HG03025 (cell line): ENCODE measurements around the gene C9orf85.

Experiments
- ATAC-seq: cut with Tn5 transposase; IDR thresholded peaks from one replicate; pipeline ENCODE4 v1.9.1; 2021; ENCODE audit warnings: mild to moderate bottlenecking, moderate library complexity; ENCODE audit not compliant: unreplicated experiment, low FRiP score

C9orf85 gene

DNA sequence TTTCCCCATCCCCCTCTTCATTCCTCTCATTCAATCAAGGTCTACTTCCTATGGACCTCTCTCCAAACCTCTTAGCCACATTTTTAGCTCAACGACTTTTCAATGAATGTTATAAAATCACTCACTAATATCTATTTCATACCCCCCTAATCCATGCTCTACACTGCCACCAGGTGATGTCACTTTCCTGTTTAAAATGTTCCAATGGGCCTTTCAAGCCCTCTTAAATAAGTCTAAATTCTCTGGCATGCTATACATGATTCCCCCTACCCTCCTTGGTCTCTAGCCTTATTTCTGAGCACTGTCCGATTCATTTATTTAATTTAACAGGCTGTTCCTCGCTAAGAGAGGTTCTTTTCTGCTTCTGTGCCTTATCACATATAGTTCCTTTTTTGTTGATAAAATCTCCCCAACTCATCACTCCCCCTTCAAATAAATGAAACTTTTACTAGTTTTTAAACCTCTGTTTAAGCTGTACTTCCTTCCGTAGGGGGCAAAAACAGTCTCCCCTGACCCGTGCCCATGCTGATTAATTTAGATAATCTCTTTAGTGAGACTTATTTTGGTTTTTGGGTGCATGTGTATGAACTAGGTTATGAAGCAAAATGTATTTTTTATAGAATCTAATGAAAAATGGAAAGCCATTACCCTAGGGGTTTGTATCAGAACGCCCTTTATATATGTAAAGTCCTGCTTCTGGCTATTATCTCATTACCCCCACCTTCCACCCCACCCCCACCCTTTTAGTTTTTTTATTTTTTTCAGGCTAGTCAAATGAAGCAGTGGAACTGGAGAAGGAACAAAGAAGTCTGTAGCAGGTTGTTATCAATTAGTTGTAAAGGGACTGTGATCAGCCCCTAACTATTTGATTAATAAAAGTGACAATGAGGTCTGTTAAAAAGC is 9.5 kb upstream of the C9orf85 start:
- no peak for ATAC-seq

DNA sequence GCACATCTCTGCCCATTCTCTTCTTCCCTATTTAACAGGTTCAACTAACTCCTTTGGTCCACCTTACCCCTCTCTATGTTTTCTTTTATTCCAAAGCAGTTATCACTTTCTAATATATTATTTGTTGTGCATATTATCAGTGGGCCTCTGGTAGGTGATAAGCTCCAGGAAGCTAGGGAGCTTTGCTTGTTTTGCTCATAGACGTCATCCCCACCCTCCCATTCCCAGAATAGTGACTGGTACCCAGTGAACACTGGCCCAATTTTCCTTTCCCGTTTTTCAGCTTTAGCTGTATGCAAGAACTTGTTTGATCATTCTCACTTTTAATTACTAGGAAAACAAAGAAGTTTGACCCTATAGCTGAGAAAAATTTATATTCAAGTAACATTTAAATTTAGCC is 7.4 kb upstream of the C9orf85 start:
- no peak for ATAC-seq

DNA sequence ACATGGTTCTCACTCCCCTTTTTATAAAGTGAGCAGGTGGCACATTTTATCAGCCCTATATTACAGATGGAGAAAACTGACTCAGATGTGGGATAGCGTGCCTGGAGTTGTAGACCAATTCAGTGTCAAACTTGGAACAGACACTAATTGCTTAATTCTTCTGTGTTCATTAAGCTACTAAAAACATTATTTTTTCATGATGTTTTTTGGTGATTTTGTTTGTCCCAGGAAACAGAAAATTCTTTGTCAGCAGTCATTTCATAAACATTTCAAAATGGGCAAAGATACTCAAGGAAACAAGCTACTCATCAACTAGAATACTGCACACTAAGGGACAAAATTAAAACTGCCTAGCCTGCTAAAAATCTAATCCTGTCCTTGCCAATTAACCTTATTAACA is 2.6 kb upstream of the C9orf85 start:
- ATAC-seq = no peak

DNA sequence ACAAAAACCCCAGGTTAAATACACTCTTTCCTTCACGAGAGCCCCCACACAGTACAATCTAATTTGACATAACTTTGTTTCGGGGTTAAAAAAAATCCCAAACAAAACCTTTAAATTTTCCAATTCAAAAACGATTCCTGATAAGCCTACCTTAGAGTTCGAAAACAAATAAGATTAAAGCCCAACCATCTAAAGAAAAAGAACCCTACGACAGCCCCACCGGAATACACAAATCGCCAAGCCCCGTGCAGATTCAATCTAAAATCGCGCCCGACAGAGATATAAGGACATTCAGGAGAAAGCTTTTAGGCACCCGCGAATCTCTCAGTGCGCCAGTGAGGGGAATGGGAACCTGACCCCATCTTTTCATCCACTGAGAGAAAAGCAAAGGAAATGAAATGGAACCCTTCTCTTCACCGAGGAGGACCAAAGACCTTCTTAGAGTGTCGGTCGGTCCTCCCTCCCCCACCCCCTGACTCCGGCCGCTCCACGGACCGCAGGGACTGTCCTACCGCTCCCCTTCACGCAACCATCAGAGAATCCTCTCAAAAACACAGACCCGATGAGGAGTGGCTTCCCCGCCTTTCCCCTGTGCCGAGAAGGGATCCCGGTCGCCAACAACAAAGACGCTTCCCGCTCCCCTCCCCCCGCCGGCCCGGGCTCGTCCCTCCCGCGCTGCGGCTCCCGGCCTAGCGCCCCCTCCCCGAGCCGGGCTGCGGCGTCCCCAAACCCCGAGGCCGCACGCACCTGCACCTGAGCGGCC is 1.4 kb upstream of the C9orf85 start:
- ATAC-seq = peak; percentile 20

DNA sequence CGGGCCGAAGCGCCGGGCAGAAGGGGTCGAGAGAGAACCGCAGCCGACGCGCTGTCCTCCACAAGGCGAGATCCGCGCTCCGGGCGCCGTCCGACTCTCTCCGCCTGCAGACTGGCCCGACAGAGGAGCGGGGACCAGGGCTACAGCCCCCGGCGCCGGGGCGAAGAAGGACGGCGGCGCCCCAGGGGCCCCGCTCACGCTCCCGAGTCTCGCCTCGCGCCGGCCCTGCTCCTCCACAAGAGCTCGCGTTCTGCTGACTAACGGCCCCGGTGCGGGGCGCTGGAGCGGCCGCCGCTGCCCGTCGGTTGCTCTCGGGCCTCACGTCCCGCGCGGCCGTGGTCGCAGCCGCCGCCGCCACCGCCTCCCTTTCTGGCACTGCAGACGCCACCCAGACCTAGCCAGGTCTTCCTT is 784 bp upstream of the C9orf85 start:
- ATAC-seq = peak; percentile 22

DNA sequence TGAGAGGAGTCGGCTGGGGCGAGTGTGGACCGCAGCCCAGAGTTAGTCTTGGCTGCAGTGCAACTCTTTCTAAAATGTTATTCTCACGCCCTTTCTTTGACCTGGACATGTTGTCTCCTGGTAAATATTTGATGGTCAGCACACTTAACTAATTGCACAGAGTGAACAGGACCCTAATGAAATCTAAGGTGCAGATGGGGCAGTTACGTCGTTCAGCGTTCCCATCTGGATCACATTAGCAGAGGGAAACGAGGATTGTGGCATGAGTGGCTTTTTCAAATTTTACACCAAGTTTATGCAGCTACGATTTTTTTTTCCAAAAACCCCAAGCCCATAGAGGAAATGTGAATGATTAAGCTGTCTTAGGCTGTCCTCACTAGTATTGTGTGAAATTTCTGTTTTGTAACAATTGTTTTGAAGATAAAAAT is 483 bp downstream of the C9orf85 start:
- ATAC-seq = no peak

DNA sequence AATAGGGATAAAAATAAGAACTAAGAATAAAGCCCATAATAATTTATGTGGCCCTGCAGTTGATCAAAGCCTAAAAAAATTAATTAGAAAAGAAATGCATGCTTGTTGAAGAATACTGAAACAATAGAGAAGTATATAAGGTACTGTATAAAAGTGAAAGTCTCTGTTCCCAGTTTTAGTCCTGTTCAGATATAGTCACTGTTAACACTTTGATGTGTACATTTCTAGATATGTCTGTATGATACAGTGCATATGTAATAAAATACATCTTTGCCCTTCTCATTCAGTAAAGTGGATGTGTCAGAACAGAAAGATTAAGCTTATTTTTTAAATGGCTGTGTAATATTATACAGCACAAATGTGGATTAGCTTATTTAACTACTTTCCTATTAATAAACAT is 4.1 kb downstream of the C9orf85 start:
- ATAC-seq = no peak

DNA sequence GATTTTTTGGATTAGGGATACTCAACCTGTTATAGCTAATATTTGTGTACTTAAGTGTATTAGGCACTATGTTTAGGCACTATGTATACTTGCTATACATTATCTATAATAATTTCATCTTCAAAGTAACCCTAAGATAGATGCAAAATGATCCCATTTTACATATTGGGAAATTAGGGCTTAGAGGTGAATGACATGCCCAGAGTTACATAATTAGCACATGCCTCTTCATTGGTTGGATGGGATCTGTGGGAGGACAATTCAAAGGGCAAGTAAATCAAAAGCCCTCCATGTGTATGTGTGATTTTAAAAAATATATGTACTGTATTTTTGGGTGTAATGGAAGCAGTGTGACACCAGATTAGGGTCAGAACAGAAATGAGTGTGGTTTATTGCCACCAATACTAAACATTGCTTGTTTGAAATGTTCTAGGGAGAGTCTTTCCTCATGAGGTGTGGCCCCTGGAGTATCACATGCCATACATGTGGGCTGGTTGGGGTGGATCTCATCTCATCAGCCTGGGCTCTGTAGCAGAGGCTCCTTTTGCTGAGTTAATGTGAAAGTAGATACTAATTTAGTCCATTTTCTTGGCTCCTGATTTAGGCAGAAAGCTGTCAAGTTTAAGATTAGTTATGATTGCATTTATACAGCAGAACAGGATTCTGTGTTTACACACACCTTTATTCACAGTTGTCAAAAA is 5.5 kb downstream of the C9orf85 start:
- peak; percentile 63 for ATAC-seq

DNA sequence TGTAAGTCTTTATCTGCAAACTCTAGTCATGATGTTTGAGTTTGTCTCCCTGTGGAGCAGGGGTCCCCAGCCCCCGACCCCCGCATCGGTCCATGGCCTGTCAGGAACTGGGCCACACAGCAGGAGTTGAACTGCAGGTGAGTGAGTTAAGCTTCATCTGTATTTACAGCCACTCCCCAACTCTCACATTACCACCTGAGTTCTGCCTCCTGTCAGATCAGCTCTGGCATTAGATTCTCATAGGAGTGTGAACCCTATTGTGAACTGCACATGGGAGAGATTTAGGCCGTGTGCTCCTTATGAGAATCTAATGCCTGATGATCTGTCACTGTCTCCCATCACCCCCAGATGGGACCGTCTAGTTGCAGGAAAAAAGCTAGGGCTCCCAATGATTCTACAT is 7.0 kb downstream of the C9orf85 start:
- ATAC-seq = no peak

DNA sequence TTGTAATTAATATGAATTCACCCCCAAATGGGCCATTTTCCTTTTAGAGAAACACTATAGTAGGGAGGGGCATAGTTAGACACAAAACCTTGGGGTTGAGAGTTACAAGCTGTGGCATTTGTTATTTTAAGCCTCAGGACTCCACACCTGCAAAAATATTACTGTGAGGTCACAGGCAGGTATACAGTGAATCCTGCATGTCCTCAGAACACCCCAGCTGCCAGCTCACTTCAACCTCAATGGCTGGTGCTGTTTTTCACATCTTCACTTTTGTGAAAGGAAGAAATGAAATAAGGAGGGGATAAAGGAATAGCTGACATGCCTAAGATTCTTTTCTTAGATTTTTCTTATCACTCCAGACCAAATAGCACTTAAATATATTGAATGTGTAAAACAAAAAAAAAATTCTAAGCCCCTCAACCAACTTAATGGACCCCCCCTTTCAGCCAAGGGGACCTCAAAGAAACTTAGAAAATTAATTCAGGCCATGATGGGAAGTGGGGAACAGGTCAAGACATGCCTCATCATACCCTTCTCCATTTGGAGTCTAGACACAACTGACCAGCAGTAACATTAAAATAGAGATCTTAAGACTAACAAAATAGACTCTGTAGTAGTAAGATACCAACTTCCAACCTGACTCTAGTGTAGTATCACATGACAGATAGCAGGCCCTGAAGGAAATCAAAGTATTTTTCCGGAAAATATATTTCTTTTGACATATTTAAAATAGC is 9.2 kb downstream of the C9orf85 start:
- ATAC-seq = no peak

DNA sequence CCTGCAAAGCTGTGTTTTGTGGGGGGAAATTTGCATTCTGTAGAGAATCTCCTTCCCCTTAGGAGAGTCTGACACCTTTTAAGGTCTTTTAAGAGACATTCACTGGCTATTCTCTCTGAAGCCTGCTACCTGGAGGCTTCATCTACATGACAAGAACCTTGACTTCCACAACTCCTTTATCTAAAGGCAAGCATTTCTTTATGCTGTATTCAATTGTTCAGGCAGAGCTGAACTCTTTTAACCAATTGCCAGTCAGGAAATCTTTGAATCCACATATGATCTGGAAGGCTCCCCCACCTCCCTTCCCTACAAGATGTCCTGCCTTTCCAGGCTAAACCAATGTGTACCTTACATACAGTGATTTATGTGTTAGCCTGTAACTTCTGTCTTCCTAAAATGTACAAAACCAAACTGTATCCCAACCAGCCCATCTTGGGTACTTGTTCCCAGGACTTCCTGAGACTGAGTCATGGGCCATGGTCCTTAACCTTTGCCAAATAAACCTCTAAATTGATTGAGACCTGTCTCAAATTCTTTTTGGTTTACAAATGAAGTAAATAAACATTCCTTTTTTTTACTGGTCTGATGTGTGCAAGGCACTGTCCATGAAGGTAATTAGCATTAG is 9.9 kb downstream of the C9orf85 start:
- no peak for ATAC-seq

DNA sequence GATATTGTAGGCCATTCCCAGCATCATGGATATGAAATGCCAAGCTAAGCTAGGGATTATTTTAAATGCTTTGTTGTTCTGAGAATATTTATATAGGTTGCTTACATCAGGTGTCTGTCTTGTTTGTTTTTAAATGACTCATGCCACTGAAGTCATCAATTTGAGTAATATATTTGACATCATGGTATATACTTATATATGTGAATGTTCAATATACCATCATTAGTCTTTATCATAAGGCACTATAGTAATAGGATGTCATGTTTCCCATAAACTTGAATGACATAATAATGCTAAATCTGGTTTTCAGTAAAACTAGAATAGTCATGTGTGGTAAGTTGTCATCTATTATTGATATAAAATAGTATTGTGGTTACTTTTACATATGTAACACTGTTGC is 13.1 kb downstream of the C9orf85 start:
- no peak for ATAC-seq

DNA sequence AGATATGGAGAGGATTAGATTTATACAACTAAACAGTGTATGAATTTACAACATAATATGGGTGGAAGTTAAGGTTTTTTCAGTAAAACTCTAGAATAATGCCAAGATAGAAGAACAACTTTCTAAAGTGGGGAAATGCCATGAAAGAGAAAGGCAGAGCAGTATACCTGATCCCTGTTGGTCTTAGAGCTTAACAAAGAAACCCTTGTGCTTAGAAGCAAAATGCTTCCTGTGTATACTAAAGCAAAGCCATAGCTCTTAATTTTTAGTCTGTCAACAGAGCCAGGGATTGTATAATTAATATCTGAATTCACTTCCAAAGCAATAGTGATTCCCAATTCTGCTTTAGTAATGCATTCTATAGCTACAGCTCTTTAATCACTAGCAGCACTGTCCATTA is 14.4 kb downstream of the C9orf85 start:
- no peak for ATAC-seq

DNA sequence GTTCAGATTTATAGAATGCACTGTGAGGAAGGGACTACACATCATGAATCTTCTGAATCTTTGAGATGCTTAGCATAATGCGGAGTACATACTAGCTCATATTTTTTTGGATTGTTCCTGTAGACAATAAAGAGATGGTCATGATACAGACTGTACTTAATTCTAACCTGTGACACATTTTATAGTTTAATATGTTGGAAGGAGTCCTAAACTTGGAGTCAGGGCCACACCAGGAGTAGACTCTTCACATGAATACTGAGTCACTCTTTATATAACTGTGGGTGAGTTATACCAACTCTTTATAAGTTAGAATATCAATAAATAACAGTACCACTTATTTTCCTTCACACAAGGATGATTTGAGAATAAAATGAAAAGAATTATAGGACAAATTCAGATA is 16.9 kb downstream of the C9orf85 start:
- ATAC-seq = no peak

DNA sequence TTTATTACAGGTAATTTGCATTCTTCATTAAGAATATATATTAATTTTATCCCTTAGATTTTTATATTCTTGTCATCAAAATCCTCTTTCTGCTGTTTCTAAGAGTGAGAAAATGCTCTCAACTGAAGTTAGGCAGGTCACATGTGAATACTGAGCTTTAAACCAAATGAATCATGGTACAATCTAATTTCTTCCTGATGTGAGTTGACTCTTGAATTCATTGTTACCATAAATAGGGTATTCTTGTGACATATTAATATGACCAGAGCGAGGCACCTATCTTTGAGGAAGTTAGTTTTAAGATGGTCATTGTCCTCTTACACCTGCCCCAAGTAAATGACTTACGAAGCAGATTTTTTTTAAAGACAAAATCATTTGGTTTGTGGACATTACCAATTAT is 17.4 kb downstream of the C9orf85 start:
- ATAC-seq = no peak

DNA sequence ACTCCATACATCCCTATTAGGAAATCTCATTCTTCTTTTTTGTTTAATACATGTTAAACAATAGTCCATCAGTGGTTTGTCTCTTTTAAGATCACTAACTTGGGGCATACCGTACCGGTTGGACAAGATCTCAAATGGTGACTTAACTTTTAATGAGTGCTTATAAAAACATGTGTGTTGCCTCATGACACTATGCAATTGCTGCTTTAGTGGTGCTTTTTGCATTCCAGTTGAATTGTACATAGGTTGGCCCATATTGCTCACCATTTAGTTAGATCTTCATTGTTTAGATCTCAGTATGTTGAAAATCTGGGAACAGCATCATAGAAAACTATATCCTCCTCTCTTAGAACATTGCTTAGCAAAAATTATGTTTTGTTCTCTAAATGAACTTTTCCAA is 17.8 kb downstream of the C9orf85 start:
- no peak for ATAC-seq

DNA sequence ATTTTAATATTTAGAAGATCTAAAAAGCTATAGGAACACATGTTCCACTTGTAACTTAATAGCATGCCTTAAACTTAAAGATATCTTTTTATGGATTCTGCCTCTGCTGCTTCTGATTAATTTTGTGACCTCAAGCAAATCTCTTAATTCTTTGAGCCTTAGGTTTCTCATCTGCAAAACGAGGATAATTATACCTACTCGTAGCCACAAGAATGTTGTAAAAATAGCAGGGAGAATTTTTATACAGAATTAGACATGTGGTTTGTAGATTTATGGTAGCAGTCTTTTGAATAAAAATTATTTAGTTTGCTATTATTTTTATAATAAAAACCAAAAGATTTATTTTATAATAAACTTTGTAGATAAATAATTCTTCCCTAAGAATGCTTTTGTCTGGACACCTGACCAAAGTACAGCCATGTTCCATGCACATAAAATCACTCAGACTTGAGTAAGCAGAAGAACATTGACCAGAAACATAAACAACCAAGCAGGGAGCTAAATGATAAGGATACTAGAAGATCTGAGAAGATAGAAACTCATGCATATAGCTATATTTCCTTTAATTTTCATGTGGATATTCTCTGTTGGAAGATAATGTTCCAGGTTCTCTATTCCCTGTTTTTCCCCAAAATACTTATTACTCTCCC is 18.5 kb downstream of the C9orf85 start:
- ATAC-seq = no peak

DNA sequence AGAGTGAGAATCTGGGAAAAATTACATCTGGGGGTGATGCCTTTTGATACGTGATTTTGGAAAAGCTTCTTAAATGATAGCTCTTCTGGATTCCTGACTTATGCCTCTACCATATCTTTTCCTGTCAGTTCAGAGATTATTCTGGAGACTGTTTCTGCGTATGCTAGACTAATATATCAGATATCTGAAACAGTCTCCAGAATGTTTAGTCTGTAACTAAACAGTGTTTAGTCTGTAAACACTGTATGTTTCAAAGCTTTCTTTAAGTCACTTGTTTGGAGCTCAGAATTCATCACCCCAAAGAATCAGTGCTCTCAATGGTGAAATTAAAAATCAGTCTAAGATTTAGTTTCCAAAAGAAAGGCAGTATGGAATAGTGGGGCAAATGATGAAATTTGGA is 19.7 kb downstream of the C9orf85 start:
- ATAC-seq = no peak

DNA sequence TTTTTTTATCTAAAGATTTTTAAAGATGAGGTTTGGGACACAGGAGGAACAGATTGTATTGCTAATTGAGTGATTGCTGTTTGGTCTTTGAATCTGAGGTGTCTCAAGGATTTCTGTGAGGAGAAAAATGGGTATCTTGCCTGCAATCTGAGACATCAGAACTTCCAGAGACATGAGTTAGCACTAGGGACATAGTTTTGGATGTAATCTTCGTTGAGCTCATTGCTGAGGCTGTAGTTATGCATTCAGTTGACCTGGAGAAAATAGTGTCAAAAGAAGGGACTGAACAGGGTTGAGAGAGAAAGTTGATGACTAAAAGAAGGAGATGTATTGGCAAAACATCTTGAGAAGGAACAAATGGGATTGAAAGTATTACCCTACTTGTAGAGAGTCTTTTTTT is 24.6 kb downstream of the C9orf85 start:
- ATAC-seq = no peak
